ENCODE measurements around the gene DCAF5.

DCAF5 gene

DNA sequence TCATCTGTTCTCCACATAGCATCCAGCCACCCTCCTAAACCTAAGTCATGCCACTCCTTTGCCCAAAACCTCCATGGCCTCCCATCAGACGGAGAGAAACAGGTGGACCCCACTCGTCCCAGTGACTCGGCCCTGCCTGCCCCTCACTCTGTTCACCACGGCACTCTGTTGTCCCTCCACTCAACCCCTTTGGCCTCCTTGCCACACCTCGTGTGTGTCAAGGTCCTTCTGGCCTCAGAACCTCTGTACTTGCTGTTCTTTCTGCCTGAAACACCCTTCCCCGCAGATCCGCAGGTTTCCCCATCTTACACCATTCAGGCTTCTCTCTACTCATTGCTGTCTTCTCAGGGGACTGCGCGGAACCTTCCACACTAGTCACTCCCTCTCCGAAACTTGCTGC, 149.3 kb downstream of the DCAF5 start:
- H3K4me1 ChIP-seq (ENCODE audit: low read length), result no peaks in the 10 kb centered on the region
- TF ChIP-seq, protein P1, sequence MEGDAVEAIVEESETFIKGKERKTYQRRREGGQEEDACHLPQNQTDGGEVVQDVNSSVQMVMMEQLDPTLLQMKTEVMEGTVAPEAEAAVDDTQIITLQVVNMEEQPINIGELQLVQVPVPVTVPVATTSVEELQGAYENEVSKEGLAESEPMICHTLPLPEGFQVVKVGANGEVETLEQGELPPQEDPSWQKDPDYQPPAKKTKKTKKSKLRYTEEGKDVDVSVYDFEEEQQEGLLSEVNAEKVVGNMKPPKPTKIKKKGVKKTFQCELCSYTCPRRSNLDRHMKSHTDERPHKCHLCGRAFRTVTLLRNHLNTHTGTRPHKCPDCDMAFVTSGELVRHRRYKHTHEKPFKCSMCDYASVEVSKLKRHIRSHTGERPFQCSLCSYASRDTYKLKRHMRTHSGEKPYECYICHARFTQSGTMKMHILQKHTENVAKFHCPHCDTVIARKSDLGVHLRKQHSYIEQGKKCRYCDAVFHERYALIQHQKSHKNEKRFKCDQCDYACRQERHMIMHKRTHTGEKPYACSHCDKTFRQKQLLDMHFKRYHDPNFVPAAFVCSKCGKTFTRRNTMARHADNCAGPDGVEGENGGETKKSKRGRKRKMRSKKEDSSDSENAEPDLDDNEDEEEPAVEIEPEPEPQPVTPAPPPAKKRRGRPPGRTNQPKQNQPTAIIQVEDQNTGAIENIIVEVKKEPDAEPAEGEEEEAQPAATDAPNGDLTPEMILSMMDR (IDR thresholded peaks at IDR 0.05; ENCODE audit: low read depth, low read length), result no peak
- no peak for TF ChIP-seq EZH2phosphoT487 (IDR thresholded peaks at IDR 0.05; ENCODE audit: low read depth)
- H3K27me3 ChIP-seq (ENCODE audit: low read depth, low read length), result peaks cover 12% of the 10 kb centered on the region; the same call in 1 of the 2 replicates

GRCh38 chr14:69002069-69002468, 150.8 kb downstream of the DCAF5 start:
- Histone ChIP-seq H3K4me2 (ENCODE audit: low read length) (no peak overlapping the region), H3K27ac (ENCODE audit: low read length) (no peak overlapping the region), H3K79me2 (ENCODE audit: low read length) (no peaks in the 10 kb centered on the region), H4K20me1 (ENCODE audit: insufficient read depth, low read length) (no peaks in the 10 kb centered on the region), H3K4me3 (ENCODE audit: low read length) (no peak overlapping the region), H2AFZ (ENCODE audit: low read depth, low read length) (no peak overlapping the region), H3K4me1 (ENCODE audit: low read length) (no peaks in the 10 kb centered on the region), H3K27me3 (ENCODE audit: low read depth, low read length) (peaks cover 12% of the 10 kb centered on the region; the same call in 1 of the 2 replicates), H3K9ac (ENCODE audit: low read length) (no peak overlapping the region), H3K9me3 (ENCODE audit: insufficient read depth, low read length) (no peaks in the 10 kb centered on the region), H3K36me3 (replicated peaks; ENCODE audit: low read depth, low read length) (no peaks in the 10 kb centered on the region)
- TF ChIP-seq, protein P1 (IDR thresholded peaks at IDR 0.05; ENCODE audit: low read depth, low read length), result peak; percentile 33; the same call in 1 of the 2 replicates
- no peak for TF ChIP-seq EZH2phosphoT487 (IDR thresholded peaks at IDR 0.05; ENCODE audit: low read depth)

More for the DNA sequence above, 149.3 kb downstream of the DCAF5 start:
- Histone ChIP-seq H3K36me3 (replicated peaks; ENCODE audit: low read depth, low read length) (no peaks in the 10 kb centered on the region), H3K27ac (ENCODE audit: low read length) (no peak overlapping the region), H3K4me3 (ENCODE audit: low read length) (no peak overlapping the region), H2AFZ (ENCODE audit: low read depth, low read length) (no peak overlapping the region), H4K20me1 (ENCODE audit: insufficient read depth, low read length) (no peaks in the 10 kb centered on the region), H3K79me2 (ENCODE audit: low read length) (no peaks in the 10 kb centered on the region), H3K9me3 (ENCODE audit: insufficient read depth, low read length) (no peaks in the 10 kb centered on the region), H3K9ac (ENCODE audit: low read length) (no peak overlapping the region), H3K4me2 (ENCODE audit: low read length) (no peak overlapping the region)

DNA sequence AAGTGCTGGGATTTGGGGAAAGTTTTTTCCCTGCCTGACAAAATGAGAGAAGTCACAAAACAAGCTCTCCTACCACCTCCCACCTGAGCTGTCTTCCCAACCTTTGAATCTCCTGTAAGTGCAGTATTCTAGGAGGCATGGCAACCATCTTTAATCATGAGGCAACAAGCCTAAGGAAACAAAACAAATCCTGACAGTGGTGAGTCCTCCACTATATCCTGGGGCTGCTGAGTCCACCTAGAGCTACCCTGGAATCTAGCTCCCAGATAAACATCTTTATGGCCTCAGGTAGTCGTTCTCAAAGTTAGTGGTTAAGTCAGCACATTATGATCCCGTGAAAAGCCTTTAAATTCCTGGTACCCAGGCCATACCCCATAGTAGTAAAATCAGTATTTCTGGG, 151.5 kb downstream of the DCAF5 start:
- Histone ChIP-seq H4K20me1 (ENCODE audit: insufficient read depth, low read length) (no peaks in the 10 kb centered on the region), H2AFZ (ENCODE audit: low read depth, low read length) (no peak overlapping the region), H3K36me3 (replicated peaks; ENCODE audit: low read depth, low read length) (no peaks in the 10 kb centered on the region), H3K79me2 (ENCODE audit: low read length) (no peaks in the 10 kb centered on the region), H3K4me1 (ENCODE audit: low read length) (no peaks in the 10 kb centered on the region), H3K9me3 (ENCODE audit: insufficient read depth, low read length) (no peaks in the 10 kb centered on the region), H3K27me3 (ENCODE audit: low read depth, low read length) (peaks cover 12% of the 10 kb centered on the region; the same call in 1 of the 2 replicates), H3K27ac (ENCODE audit: low read length) (no peak overlapping the region), H3K9ac (ENCODE audit: low read length) (no peak overlapping the region), H3K4me3 (ENCODE audit: low read length) (no peak overlapping the region), H3K4me2 (ENCODE audit: low read length) (no peak overlapping the region)
- no peak for TF ChIP-seq EZH2phosphoT487 (IDR thresholded peaks at IDR 0.05; ENCODE audit: low read depth)
- TF ChIP-seq, protein P1 (IDR thresholded peaks at IDR 0.05; ENCODE audit: low read depth, low read length), result no peak
